GM10266 (cell line): ENCODE measurements around the gene KBTBD13.

Source experiments
- DNase-seq: peaks from one replicate; pipeline ENCODE4 v3.0.0; 2012; ENCODE audit errors: extremely low spot score
- CTCF ChIP-seq: IDR thresholded peaks from 2 replicates; pipeline ENCODE4 v1.5.1; 2012; ENCODE audit warnings: mild to moderate bottlenecking, low read depth; ENCODE audit not compliant: control insufficient read depth, insufficient read depth; ENCODE audit errors: missing control alignments

Gene KBTBD13

GRCh38 chr15:65105038-65105437 lies 28.5 kb downstream of the KBTBD13 start:
- DNase-seq: no peak
- TF ChIP-seq CTCF: no peak

- TF ChIP-seq CTCF: no peak
- DNase-seq: no peak
Measured at GRCh38 chr15:65106011-65106590, 29.6 kb downstream of the KBTBD13 start.

GRCh38 chr15:65110676-65111292 lies 34.2 kb downstream of the KBTBD13 start:
- no peak for TF ChIP-seq CTCF

GRCh38 chr15:65115086-65115485 lies 38.5 kb downstream of the KBTBD13 start, which contains the start of gene UBAP1L:
TSS of gene UBAP1L (minus strand) at chr15:65115200. CDS start at chr15:65106215, 8,985 bp downstream.
- DNase-seq: no peak
- TF ChIP-seq CTCF: no peak

More at GRCh38 chr15:65110676-65111292, 34.2 kb downstream of the KBTBD13 start:
- DNase-seq: no peak

- no peak for TF ChIP-seq CTCF
- DNase-seq: no peak
Measured at GRCh38 chr15:65115542-65115941, 39.0 kb downstream of the KBTBD13 start.
